ENCODE results near the gene C1QB. TPM values are rescaled to one million over a fixed set of nuclear protein-coding genes. Genes with fewer than 3 reads are reported as not detected.

C1QB gene
- total and polyA plus RNA-seq, 2 of the 8 experiments (the other 6 are each of a cell fraction or from before 2014, with no cell fraction given), result not detected

DNA sequence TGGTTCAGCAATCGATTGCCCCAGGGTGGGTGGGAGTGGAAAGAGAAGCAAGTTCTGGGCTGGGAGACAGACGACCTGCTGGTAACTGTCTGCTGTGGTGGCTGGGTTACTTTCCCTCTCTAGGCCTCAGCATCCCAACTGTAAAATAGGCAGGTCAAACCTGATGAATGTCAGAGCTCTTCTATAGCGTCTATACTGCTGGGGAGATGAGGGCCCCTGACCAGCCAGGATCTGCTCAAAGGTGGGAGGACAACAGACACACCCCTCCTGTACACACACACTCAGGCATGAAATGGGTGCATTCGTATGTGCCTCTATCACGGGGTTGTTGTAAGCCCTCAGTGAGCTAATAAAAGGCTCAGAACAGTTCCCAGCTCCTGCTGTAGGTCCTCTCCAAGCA, 44.9 kb downstream of the C1QB start:
- Histone ChIP-seq H4K20me1 (replicated peaks in 1 of 2; ENCODE audit: control insufficient read depth in 1 of 2, insufficient read depth in 2 of 2, low read length in 2 of 2) (no peaks in the 10 kb centered on the region), H3K18ac (ENCODE audit: extremely low read depth, low read length) (no peak overlapping the region), H2AK5ac (ENCODE audit: low read depth, low read length) (no peak overlapping the region), H4K91ac (replicated peaks; ENCODE audit: insufficient read length, low read length) (no peak overlapping the region), H2BK20ac (ENCODE audit: low read length) (no peak overlapping the region), H2BK5ac (ENCODE audit: low read depth, low read length) (no peak overlapping the region), H3K9me3 (ENCODE audit: insufficient read depth in 2 of 2, low read depth in 1 of 2, low read length in 1 of 2) (no peaks in the 10 kb centered on the region), H2AFZ (ENCODE audit: low read length) (no peak overlapping the region), H3K14ac (ENCODE audit: insufficient read length) (no peak overlapping the region), H3K9ac (replicated peaks in 1 of 4; ENCODE audit: extremely low read depth in 1 of 4, low read depth in 3 of 4, low read length in 3 of 4) (no peak overlapping the region), H3K36me3 (ENCODE audit: control insufficient read depth in 2 of 4, insufficient read depth in 4 of 4, low read length in 3 of 4) (no peaks in the 10 kb centered on the region), H2BK120ac (replicated peaks; ENCODE audit: low read depth, low read length) (no peak overlapping the region), H3K27ac (ENCODE audit: low read depth, low read length) (no peak overlapping the region), H3K4me2 (ENCODE audit: insufficient read depth in 1 of 2, low read depth in 2 of 2, low read length in 2 of 2) (no peak overlapping the region), H3K4me1 (replicated peaks in 1 of 4; ENCODE audit: control insufficient read depth in 3 of 4, insufficient read depth in 4 of 4, low read length in 3 of 4) (peaks cover 0 to 4% (median 0%) of the 10 kb centered on the region in 4 experiments; a peak in 1 of 7 replicates), H4K8ac (ENCODE audit: extremely low read depth, insufficient read depth, low read length) (no peak overlapping the region), H3K4me3 (ENCODE audit: extremely low read depth in 1 of 4, insufficient read depth in 2 of 4, low read depth in 3 of 4, low read length in 4 of 4) (no peak overlapping the region), H3K79me1 (ENCODE audit: low read depth, low read length) (no peaks in the 10 kb centered on the region), H4K5ac (ENCODE audit: insufficient read length, low read depth, low read length) (no peak overlapping the region), H3K27me3 (replicated peaks in 1 of 4; ENCODE audit: control insufficient read depth in 3 of 4, extremely low read depth in 1 of 4, insufficient read depth in 3 of 4, low read length in 3 of 4) (no peaks in the 10 kb centered on the region), H3K23ac (ENCODE audit: insufficient read length) (no peak overlapping the region), H2BK15ac (ENCODE audit: low read length) (no peak overlapping the region), H2BK12ac (ENCODE audit: low read depth, low read length) (no peak overlapping the region), H3K23me2 (ENCODE audit: low read depth, low read length) (no peaks in the 10 kb centered on the region), H3K79me2 (ENCODE audit: control insufficient read depth in 1 of 2, insufficient read depth in 2 of 2, low read length in 2 of 2) (no peaks in the 10 kb centered on the region), H3K56ac (replicated peaks; ENCODE audit: insufficient read length, low read depth, low read length) (no peak overlapping the region), H3K4ac (replicated peaks; ENCODE audit: insufficient read length, low read depth, low read length) (no peak overlapping the region)
- ChIA-PET POLR2A (ENCODE audit: partially characterized antibody) (no interaction called here), CTCF (ENCODE audit: partially characterized antibody) (interaction anchor here (0.6 to 10.1 kb wide), 10 partner anchors 11 to 233 kb away, joined by 3 to 86 read pairs (median 4); no protein-coding TSS in a partner anchor)
- no peak for DNase-seq (ENCODE audit: low read depth in 1 of 2, low spot score in 2 of 2)
- no peak for FAIRE-seq
- 87% methylated on average over 5 of the region's 5 CpGs; no CpG with 5 or more reads in 1 of the 2 experiments for WGBS, 2 experiments (ENCODE audit: extremely low coverage in 1 of 2, insufficient coverage in 1 of 2, insufficient read length in 1 of 2, insufficient replicate concordance in 2 of 2, low coverage in 1 of 2, low lambda C conversion rate in 2 of 2, missing lambda C conversion rate in 1 of 2)
- TF ChIP-seq HDAC6 (IDR thresholded peaks at IDR 0.05; ENCODE audit: low read depth, low read length), result no peak
- no peak for TF ChIP-seq EZH2 (IDR thresholded peaks at IDR 0.05; ENCODE audit: low read depth, low read length, severe bottlenecking)
- TF ChIP-seq SP4 (IDR thresholded peaks at IDR 0.05; ENCODE audit: low read length), result no peak
- TF ChIP-seq TBP (IDR thresholded peaks at IDR 0.05; ENCODE audit: low read depth, low read length), result no peak
- no peak for TF ChIP-seq MAFK (IDR thresholded peaks at IDR 0.05; ENCODE audit: low read depth, low read length)
- TF ChIP-seq TCF12 (IDR thresholded peaks at IDR 0.05; ENCODE audit: low read depth, low read length), result no peak
- TF ChIP-seq SIRT6 (IDR thresholded peaks at IDR 0.05; ENCODE audit: low read length), result no peak
- TF ChIP-seq TAF7 (optimal IDR thresholded peaks at IDR 0.05; ENCODE audit: borderline replicate concordance, low read depth, low read length), result no peak
- no peak for TF ChIP-seq KDM1A (IDR thresholded peaks at IDR 0.05; ENCODE audit: borderline replicate concordance, low read length)
- TF ChIP-seq, protein P1, sequence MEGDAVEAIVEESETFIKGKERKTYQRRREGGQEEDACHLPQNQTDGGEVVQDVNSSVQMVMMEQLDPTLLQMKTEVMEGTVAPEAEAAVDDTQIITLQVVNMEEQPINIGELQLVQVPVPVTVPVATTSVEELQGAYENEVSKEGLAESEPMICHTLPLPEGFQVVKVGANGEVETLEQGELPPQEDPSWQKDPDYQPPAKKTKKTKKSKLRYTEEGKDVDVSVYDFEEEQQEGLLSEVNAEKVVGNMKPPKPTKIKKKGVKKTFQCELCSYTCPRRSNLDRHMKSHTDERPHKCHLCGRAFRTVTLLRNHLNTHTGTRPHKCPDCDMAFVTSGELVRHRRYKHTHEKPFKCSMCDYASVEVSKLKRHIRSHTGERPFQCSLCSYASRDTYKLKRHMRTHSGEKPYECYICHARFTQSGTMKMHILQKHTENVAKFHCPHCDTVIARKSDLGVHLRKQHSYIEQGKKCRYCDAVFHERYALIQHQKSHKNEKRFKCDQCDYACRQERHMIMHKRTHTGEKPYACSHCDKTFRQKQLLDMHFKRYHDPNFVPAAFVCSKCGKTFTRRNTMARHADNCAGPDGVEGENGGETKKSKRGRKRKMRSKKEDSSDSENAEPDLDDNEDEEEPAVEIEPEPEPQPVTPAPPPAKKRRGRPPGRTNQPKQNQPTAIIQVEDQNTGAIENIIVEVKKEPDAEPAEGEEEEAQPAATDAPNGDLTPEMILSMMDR (IDR thresholded peaks at IDR 0.05; ENCODE audit: control extremely low read depth in 1 of 3, insufficient read depth in 1 of 3, low read depth in 1 of 3, low read length in 3 of 3), result no peak
- no peak for TF ChIP-seq HDAC2 (IDR thresholded peaks at IDR 0.05; ENCODE audit: borderline replicate concordance in 1 of 2, low read depth in 2 of 2, low read length in 2 of 2)
